H9 (cell line): ENCODE results near the gene PRKACB. TPM values are rescaled to one million over a fixed set of nuclear protein-coding genes. Genes with fewer than 3 reads are reported as not detected.

Experiments
- DNase-seq: peaks from one replicate; pipeline ENCODE4 v3.0.0-alpha.2; 2017
- H2AFZ ChIP-seq: one replicate; pipeline ENCODE4 v1.6.1; 2013; ENCODE audit warnings: mild to moderate bottlenecking, low read length, control low read depth, moderate library complexity
- H2AK5ac ChIP-seq: 2 replicates; pipeline ENCODE4 v1.6.1; 2013; ENCODE audit warnings: low read length, control low read depth, mixed read lengths; ENCODE audit not compliant: insufficient read length
- H2BK120ac ChIP-seq: one replicate; pipeline ENCODE4 v1.6.1; 2013; ENCODE audit warnings: low read depth, mild to moderate bottlenecking, low read length, control low read depth, inconsistent platforms; ENCODE audit not compliant: poor library complexity, severe bottlenecking
- H2BK12ac ChIP-seq: 2 replicates; pipeline ENCODE4 v1.6.1; 2013; ENCODE audit warnings: low read length, control low read depth, mixed read lengths, low read depth; ENCODE audit not compliant: insufficient read length
- H2BK15ac ChIP-seq: 2 replicates; pipeline ENCODE4 v1.6.1; 2013; ENCODE audit warnings: low read depth, low read length, control low read depth
- H2BK20ac ChIP-seq: one replicate; pipeline ENCODE4 v1.6.1; 2013; ENCODE audit warnings: low read depth, mild to moderate bottlenecking, low read length, control low read depth, inconsistent platforms; ENCODE audit not compliant: poor library complexity, severe bottlenecking
- H2BK5ac ChIP-seq: 2 replicates; pipeline ENCODE4 v1.6.1; 2013; ENCODE audit warnings: low read length, control low read depth, mixed read lengths; ENCODE audit not compliant: insufficient read length
- H3K14ac ChIP-seq: 2 replicates; pipeline ENCODE4 v1.6.1; 2013; ENCODE audit warnings: low read length, control low read depth; ENCODE audit not compliant: insufficient read depth
- H3K18ac ChIP-seq: 2 replicates; pipeline ENCODE4 v1.6.1; 2013; ENCODE audit warnings: low read depth, mild to moderate bottlenecking, mixed read lengths, low read length, control low read depth; ENCODE audit not compliant: insufficient read length
- H3K23ac ChIP-seq: 2 replicates; pipeline ENCODE4 v1.6.1; 2013; ENCODE audit warnings: low read length, control low read depth, mixed read lengths, low read depth; ENCODE audit not compliant: insufficient read length
- H3K23me2 ChIP-seq: 2 replicates; pipeline ENCODE4 v1.6.1; 2013; ENCODE audit warnings: low read depth, mild to moderate bottlenecking, mixed read lengths, low read length, control low read depth; ENCODE audit not compliant: insufficient read length, poor library complexity, severe bottlenecking
- H3K27ac ChIP-seq: 2 replicates; pipeline ENCODE4 v1.5.1; 2013; ENCODE audit warnings: low read length, control low read depth, mixed read lengths, low read depth; ENCODE audit not compliant: insufficient read length
- H3K27me3 ChIP-seq: 2 replicates; pipeline ENCODE4 v1.6.1; 2013; ENCODE audit warnings: low read length, control low read depth, inconsistent platforms; ENCODE audit not compliant: insufficient read depth
- H3K4ac ChIP-seq: 2 replicates; pipeline ENCODE4 v1.6.1; 2013; ENCODE audit warnings: low read depth, mild to moderate bottlenecking, control low read depth, inconsistent platforms, low read length, moderate library complexity
- H3K4me1 ChIP-seq: 2 replicates; pipeline ENCODE4 v1.6.1; 2013; ENCODE audit warnings: low read length, control low read depth, inconsistent platforms; ENCODE audit not compliant: insufficient read depth
- H3K4me2 ChIP-seq: 2 replicates; pipeline ENCODE4 v1.6.1; 2013; ENCODE audit warnings: low read length, control low read depth, mixed read lengths; ENCODE audit not compliant: insufficient read length, insufficient read depth
- H3K56ac ChIP-seq: 2 replicates; pipeline ENCODE4 v1.6.1; 2013; ENCODE audit warnings: low read depth, mild to moderate bottlenecking, mixed read lengths, low read length, control low read depth; ENCODE audit not compliant: insufficient read length
- H3K79me1 ChIP-seq: 2 replicates; pipeline ENCODE4 v1.6.1; 2013; ENCODE audit warnings: low read depth, mild to moderate bottlenecking, moderate library complexity, low read length, control low read depth, inconsistent platforms; ENCODE audit not compliant: insufficient read depth, poor library complexity, severe bottlenecking
- H3K79me2 ChIP-seq: 2 replicates; pipeline ENCODE4 v1.6.1; 2013; ENCODE audit warnings: low read length, control low read depth, inconsistent platforms; ENCODE audit not compliant: insufficient read depth
- H3K9ac ChIP-seq: 2 replicates; pipeline ENCODE4 v1.6.1; 2013; ENCODE audit warnings: low read length, control low read depth, mixed read lengths; ENCODE audit not compliant: insufficient read length; ENCODE audit errors: extremely low read depth
- H3K9me3 ChIP-seq: one replicate; pipeline ENCODE4 v1.6.1; 2013; ENCODE audit warnings: low read depth, low read length, inconsistent platforms; ENCODE audit not compliant: control insufficient read depth
- H3T11ph ChIP-seq: one replicate; pipeline ENCODE4 v1.6.1; 2013; ENCODE audit warnings: mild to moderate bottlenecking, low read length, control low read depth, inconsistent platforms
- H4K20me1 ChIP-seq: one replicate; pipeline ENCODE4 v1.6.1; 2013; ENCODE audit not compliant: control insufficient read depth, insufficient read length, insufficient read depth
- H4K5ac ChIP-seq: 2 replicates; pipeline ENCODE4 v1.6.1; 2013; ENCODE audit warnings: low read depth, mild to moderate bottlenecking, mixed read lengths, low read length, control low read depth; ENCODE audit not compliant: insufficient read length
- H4K8ac ChIP-seq: replicated peaks from 2 replicates; pipeline ENCODE4 v1.6.1; 2013; ENCODE audit warnings: low read length, control low read depth, mixed read lengths, low read depth; ENCODE audit not compliant: insufficient read length
- H4K91ac ChIP-seq: 2 replicates; pipeline ENCODE4 v1.6.1; 2013; ENCODE audit warnings: low read depth, mild to moderate bottlenecking, moderate library complexity, mixed read lengths, low read length, control low read depth; ENCODE audit not compliant: insufficient read length
- H3K27ac Mint-ChIP-seq, 3 experiments: 2 replicates in 2 of 3; 3 replicates in 1 of 3; pipeline ENCODE4 v1.8.0; 2020 to 2021; ENCODE audit warnings: mixed read lengths in 3 of 3, mild to moderate bottlenecking in 1 of 3, moderate library complexity in 1 of 3
- H3K27me3 Mint-ChIP-seq: 2 replicates; pipeline ENCODE4 v1.8.0; 2021; ENCODE audit warnings: low read depth, mild to moderate bottlenecking, moderate library complexity, mixed read lengths
- H3K36me3 Mint-ChIP-seq, 3 experiments: 2 replicates in 2 of 3; 3 replicates in 1 of 3; pipeline ENCODE4 v1.8.0; 2020 to 2021; ENCODE audit warnings: low read depth in 3 of 3, mixed read lengths in 3 of 3; ENCODE audit not compliant: insufficient read depth in 1 of 3
- H3K4me1 Mint-ChIP-seq, 2 experiments: 2 replicates each; pipeline ENCODE4 v1.8.0; 2020; ENCODE audit warnings: mixed read lengths in 2 of 2
- H3K4me3 Mint-ChIP-seq, 2 experiments: 2 replicates in 1 of 2; 3 replicates in 1 of 2; pipeline ENCODE4 v1.8.0; 2020 to 2021; ENCODE audit warnings: mild to moderate bottlenecking in 2 of 2, mixed read lengths in 2 of 2, moderate library complexity in 1 of 2
- H3K9me3 Mint-ChIP-seq, 2 experiments: 2 replicates in 1 of 2; 3 replicates in 1 of 2; pipeline ENCODE4 v1.8.0; 2020; ENCODE audit warnings: mild to moderate bottlenecking in 2 of 2, mixed read lengths in 2 of 2, moderate library complexity in 1 of 2
- WGBS: extraction: QIAGEN DNeasy Blood & Tissue Kit; methylation state at CpG from one replicate; pipeline ENCODE4 v1.1.7; 2013; ENCODE audit warnings: missing lambda C conversion rate, low lambda C conversion rate, mixed read lengths; ENCODE audit not compliant: insufficient read length; ENCODE audit errors: extremely low coverage; 5-methylcytosine and 5-hydroxymethylcytosine counted together
- total RNA-seq: library from RNA; stranded (reverse); gene quantifications from 2 replicates; pipeline ENCODE4 v1.2.1, GENCODE V29; 2021
- TF ChIP-seq, protein P1 (sequence below): fragments of 200-600 bp; sonication (generic); conservative IDR thresholded peaks from 3 replicates; pipeline ENCODE4 v1.8.0; 2021; ENCODE audit warnings: antibody characterized with exemption, mild to moderate bottlenecking

PRKACB gene
- total RNA-seq, 1 experiment from 2014 or later, result 20.7 TPM

DNA sequence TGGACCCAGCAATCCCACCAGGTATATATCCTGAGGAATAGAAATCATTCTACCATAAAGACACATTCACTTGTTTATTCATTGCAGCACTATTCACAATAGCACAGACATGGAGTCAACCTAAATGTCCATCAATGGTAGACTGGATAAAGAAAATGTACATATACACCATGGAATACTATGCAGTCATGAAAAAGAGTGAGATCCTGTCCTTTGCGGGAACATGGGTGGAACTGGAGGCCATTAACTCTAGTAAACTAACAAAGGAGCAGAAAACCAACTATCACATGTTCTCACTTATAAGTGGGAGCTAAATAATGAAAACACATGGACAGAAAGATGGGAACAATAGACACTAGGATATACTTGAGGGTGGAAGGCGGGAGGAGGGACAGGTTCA is 36.1 kb upstream of the PRKACB start:
- H3K23ac ChIP-seq, result no peak overlapping the region
- no peak overlapping the region for H3K18ac ChIP-seq
- TF ChIP-seq, protein P1, sequence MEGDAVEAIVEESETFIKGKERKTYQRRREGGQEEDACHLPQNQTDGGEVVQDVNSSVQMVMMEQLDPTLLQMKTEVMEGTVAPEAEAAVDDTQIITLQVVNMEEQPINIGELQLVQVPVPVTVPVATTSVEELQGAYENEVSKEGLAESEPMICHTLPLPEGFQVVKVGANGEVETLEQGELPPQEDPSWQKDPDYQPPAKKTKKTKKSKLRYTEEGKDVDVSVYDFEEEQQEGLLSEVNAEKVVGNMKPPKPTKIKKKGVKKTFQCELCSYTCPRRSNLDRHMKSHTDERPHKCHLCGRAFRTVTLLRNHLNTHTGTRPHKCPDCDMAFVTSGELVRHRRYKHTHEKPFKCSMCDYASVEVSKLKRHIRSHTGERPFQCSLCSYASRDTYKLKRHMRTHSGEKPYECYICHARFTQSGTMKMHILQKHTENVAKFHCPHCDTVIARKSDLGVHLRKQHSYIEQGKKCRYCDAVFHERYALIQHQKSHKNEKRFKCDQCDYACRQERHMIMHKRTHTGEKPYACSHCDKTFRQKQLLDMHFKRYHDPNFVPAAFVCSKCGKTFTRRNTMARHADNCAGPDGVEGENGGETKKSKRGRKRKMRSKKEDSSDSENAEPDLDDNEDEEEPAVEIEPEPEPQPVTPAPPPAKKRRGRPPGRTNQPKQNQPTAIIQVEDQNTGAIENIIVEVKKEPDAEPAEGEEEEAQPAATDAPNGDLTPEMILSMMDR, result no peak
- no peak overlapping the region for H2BK120ac ChIP-seq
- H2BK12ac ChIP-seq, result no peak overlapping the region
- no peak overlapping the region for H2BK5ac ChIP-seq
- peaks cover 22 to 23% of the 10 kb centered on the region in 2 experiments for H3K4me1 Mint-ChIP-seq
- no peak overlapping the region for H2AFZ ChIP-seq
- H3K79me2 ChIP-seq, result no peaks in the 10 kb centered on the region
- H2BK20ac ChIP-seq, result no peak overlapping the region
- H3K9me3 Mint-ChIP-seq, result peaks cover 8 to 9% of the 10 kb centered on the region in 2 experiments; a peak in 4 of 5 replicates
- no peak overlapping the region for H3T11ph ChIP-seq
- H4K20me1 ChIP-seq, result no peaks in the 10 kb centered on the region
- H2AK5ac ChIP-seq, result no peak overlapping the region
- no peaks in the 10 kb centered on the region for H3K27me3 ChIP-seq
- peaks cover 0 to 12% (median 11%) of the 10 kb centered on the region in 3 experiments; a peak in 6 of 7 replicates for H3K36me3 Mint-ChIP-seq
- no peaks in the 10 kb centered on the region for H3K9me3 ChIP-seq
- H3K27ac Mint-ChIP-seq, result no peak overlapping the region
- H3K56ac ChIP-seq, result no peak overlapping the region
- WGBS, result no CpG with 5 or more reads among the region's 2 CpGs
- DNase-seq, result no peak
- H3K9ac ChIP-seq, result no peak overlapping the region
- H3K27me3 Mint-ChIP-seq, result no peaks in the 10 kb centered on the region
- no peak overlapping the region for H4K91ac ChIP-seq
- no peak overlapping the region for H3K4me3 Mint-ChIP-seq
- H3K14ac ChIP-seq, result no peak overlapping the region
- H4K5ac ChIP-seq, result no peak overlapping the region
- H3K4ac ChIP-seq, result no peak overlapping the region
- no peak overlapping the region for H2BK15ac ChIP-seq
- no peak overlapping the region for H3K27ac ChIP-seq
- H3K23me2 ChIP-seq, result no peaks in the 10 kb centered on the region
- no peaks in the 10 kb centered on the region for H3K79me1 ChIP-seq
- H3K4me1 ChIP-seq, result no peaks in the 10 kb centered on the region; the same call in 1 of the 2 replicates
- H3K4me2 ChIP-seq, result no peak overlapping the region
- no peak overlapping the region for H4K8ac ChIP-seq
